ENCODE results near the gene ST7.

GRCh38 chr7:117195361-117196029, 242.2 kb downstream of the ST7 start:
- TF ChIP-seq POLR2A (IDR thresholded peaks at IDR 0.05), result no peak
- TF ChIP-seq, protein P1, sequence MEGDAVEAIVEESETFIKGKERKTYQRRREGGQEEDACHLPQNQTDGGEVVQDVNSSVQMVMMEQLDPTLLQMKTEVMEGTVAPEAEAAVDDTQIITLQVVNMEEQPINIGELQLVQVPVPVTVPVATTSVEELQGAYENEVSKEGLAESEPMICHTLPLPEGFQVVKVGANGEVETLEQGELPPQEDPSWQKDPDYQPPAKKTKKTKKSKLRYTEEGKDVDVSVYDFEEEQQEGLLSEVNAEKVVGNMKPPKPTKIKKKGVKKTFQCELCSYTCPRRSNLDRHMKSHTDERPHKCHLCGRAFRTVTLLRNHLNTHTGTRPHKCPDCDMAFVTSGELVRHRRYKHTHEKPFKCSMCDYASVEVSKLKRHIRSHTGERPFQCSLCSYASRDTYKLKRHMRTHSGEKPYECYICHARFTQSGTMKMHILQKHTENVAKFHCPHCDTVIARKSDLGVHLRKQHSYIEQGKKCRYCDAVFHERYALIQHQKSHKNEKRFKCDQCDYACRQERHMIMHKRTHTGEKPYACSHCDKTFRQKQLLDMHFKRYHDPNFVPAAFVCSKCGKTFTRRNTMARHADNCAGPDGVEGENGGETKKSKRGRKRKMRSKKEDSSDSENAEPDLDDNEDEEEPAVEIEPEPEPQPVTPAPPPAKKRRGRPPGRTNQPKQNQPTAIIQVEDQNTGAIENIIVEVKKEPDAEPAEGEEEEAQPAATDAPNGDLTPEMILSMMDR (IDR thresholded peaks at IDR 0.05), result no peak
